Activated CD4-positive, alpha-beta T cell treated with anti-CD3 and anti-CD28 coated beads, Interleukin-10, Interleukin-2, amounts not matched to agents 100 ng/mL and 50 ng/mL, durations not matched to agents 16 hours and 8 hours (primary cell): ENCODE data around the gene MXD1.

Experiments used
- DNase-seq: peaks from one replicate; pipeline ENCODE4 v3.0.0-alpha.2; 2020

MXD1 gene

GRCh38 chr2:69955029-69955428, 40.1 kb downstream of the MXD1 start:
- no peak for DNase-seq

DNA sequence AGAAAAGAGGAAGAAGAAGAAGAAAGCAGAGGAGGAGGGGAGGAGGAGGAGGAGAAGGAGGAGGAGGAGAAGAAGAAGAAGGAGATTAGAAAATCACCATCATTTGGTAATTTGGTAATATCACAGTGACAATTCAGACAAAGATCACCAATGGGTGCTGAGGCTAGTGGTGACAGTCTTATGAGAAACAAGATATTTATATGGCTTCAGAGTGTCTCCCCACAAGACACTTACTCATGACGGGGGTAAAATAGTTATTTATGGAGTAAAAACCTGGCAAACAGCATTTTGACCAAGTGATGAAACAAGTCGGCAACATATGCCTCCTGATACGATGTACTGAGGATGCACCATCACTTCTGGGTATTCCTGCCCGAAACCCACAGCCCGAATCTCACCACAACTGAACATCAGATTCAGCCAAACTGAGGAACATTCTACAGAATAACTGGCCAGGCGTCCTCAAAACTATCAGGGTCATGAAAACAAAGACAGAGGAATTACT, 41.6 kb downstream of the MXD1 start:
- DNase-seq: no peak

- no peak for DNase-seq
These were observed 43.1 kb downstream of the MXD1 start for GRCh38 chr2:69957965-69958364.

- no peak for DNase-seq
These were observed 43.6 kb downstream of the MXD1 start for GRCh38 chr2:69958480-69958879.

DNA sequence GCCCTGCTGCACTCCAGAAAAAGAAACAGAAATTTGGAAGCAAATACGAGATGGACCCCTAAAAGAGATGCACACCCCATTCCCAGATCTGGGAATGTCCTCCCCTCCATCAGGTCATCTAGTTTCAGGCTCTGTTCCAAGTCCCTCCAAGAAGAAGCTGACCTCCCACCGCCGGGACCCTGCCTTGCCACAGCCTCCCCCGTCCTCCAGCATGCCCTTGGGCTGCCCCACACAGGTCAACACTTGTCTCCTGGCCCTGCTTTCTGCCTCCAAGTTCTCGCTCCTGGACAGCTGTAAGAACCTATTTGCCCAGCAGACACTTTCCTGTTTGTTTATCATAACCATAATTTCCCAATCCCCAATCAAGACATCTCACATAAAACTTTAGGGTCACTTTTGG, 44.5 kb downstream of the MXD1 start:
- DNase-seq: no peak

GRCh38 chr2:69960821-69961220, 45.9 kb downstream of the MXD1 start:
- no peak for DNase-seq

GRCh38 chr2:69961496-69961895, 46.6 kb downstream of the MXD1 start, which contains the start of gene ASPRV1:
ASPRV1 (minus strand) TSS chr2:69961631; CDS start chr2:69961436, 195 bp downstream.
- no peak for DNase-seq

DNA sequence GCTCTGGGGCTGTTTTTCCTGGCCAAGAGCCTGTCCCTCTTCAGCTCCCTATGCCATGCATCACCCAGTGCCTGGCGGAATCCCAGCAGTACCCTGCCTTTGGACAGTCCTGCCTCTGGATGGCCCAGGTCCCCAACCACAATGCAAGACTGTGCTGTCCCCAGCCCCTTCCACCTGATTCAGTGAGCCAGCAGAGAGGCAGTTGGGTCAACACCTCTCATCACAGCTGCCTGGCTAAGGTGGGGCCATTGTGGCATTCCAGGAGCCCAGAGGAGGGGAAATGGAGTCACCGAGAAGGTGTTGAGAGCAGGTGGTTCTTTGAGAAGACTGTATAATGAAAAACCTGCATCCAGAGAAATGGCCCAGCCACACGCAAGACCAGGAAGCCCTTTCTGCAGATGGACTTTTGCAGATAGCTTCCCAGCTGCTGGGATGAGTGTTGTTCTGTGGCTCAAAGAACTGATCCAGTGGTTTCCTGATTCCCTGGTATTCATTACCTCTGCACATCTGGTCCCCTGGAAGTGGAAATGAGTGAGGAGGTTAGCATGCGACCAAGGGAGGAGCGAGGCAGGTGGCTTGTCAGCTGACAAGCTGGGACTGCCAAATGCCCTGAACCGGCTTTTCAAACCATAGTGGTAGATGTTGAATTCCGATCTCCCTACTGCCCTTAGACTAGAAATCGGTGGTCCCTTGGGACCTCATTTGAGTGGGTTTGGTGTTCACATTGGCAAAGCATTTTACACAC, 48.2 kb downstream of the MXD1 start:
- DNase-seq: no peak

- DNase-seq: no peak
These were observed 49.5 kb downstream of the MXD1 start for GRCh38 chr2:69964353-69964841.

GRCh38 chr2:69965756-69966445, 51.0 kb downstream of the MXD1 start:
- DNase-seq: no peak

- DNase-seq: no peak
These were observed 51.6 kb downstream of the MXD1 start for GRCh38 chr2:69966496-69966895.

DNA sequence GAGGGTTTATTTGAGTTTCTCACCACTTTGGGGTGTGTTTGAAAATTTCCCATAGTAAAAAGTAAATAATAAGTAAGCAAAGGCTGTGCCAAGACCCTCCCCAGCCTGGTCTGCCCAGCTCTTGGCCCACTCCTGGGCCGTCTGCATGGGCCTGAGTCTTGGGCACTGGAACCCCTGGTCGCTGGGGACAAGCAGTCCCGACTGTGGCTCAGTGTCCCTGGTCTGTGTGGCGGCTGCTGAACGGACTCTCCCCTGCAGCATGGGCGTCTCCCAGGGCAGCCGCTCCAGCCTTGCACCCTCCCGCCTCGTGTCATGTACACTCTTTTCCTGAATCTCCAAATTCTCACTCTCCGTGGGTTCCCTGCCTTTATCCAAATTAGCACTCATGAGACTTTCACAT, 53.7 kb downstream of the MXD1 start:
- no peak for DNase-seq

GRCh38 chr2:69969126-69969983, 54.4 kb downstream of the MXD1 start:
- no peak for DNase-seq

GRCh38 chr2:69969991-69970390, 55.1 kb downstream of the MXD1 start:
- no peak for DNase-seq

GRCh38 chr2:69972822-69973221, 57.9 kb downstream of the MXD1 start:
- no peak for DNase-seq

DNA sequence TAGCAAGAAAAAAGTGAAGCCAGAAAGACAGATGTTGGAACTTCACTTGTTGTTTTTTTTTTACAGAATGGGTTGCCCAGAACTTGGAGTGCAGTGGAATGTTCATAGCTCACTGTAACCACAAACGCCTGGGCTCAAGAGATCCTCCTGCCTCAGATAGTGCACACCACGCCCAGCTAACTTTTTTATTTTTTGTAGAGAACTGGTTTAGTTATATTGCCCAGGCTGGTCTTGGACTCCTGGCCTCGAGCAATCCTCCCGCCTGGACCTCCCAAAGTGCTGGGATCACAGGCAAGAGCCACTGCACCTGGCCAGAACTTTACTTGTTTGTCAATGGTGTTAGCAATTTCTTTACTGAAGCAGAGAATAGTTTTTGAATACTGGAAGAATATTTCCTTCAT, 58.4 kb downstream of the MXD1 start:
- no peak for DNase-seq

DNA sequence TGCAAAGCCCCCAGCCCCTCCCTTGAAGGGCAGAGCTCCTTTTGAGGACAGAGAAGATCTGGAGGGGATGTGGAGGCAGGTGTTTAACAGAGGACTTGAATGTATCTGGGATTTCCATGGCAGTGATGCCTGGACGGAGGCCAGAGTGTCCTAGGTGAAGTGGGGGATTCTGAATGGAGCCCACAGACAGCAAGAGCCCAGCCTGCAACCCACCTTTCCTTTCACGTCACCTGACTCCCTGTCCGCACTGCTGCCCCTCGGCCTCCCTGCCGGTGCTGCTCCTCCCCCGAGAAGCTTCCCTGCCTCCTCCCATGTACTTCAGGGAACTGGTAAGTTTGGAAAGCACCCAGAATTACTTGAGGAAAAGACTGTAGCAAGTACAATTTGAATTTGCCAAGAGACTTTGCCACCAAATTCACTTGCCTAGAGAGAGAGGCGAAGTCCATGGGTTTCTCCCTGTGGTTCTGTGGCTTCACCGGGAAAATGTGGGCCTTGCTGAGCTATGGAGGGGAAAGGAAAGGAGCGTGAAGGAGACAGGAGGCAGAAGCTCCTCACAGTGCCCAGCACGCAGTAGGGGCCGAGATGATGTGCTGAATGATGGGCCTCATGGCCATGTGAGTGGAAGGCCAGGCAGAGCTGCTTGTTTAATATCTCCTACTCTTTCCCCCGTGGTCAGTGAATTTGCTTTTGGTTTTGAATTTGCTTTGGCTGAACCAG, 60.4 kb downstream of the MXD1 start:
- no peak for DNase-seq

- no peak for DNase-seq
These were observed 61.0 kb downstream of the MXD1 start for GRCh38 chr2:69975853-69976462.

GRCh38 chr2:69977186-69977585, 62.3 kb downstream of the MXD1 start:
- DNase-seq: no peak

GRCh38 chr2:69977906-69978482, 63.1 kb downstream of the MXD1 start:
- no peak for DNase-seq
